Stimulated activated CD4-positive, alpha-beta T cell treated with anti-CD3 and anti-CD28 coated beads, TNF-alpha, amount 100 ng/mL, for 24 hours (primary cell): Measurements from ENCODE around the gene TNNI2.

ENCODE experiments used
- DNase-seq, 3 experiments: peaks; one replicate each; pipeline ENCODE4 v3.0.0-alpha.2; 2020; ENCODE audit warnings: low read depth in 3 of 3

The TNNI2 gene

GRCh38 chr11:1834779-1835670 lies 3.8 kb upstream of the TNNI2 start, which contains the start of gene SYT8:
Gene SYT8 (plus strand): TSS chr11:1834990. CDS start chr11:1835106, 116 bp downstream.
- no peak for DNase-seq

GRCh38 chr11:1835671-1836010 lies 3.1 kb upstream of the TNNI2 start:
- no peak for DNase-seq

GRCh38 chr11:1836011-1836945 lies 2.5 kb upstream of the TNNI2 start:
- DNase-seq, result no peak

- DNase-seq, result peak; percentile 58 to 73 (median 59)
Observed at GRCh38 chr11:1837171-1838076, 1.4 kb upstream of the TNNI2 start.

- DNase-seq, result no peak
Observed at GRCh38 chr11:1838077-1838425, 730 bp upstream of the TNNI2 start.

- DNase-seq, result no peak
Observed at GRCh38 chr11:1839204-1839923, 583 bp downstream of the TNNI2 start.

- no peak for DNase-seq
Observed at GRCh38 chr11:1839924-1840779, 1.4 kb downstream of the TNNI2 start.

- no peak for DNase-seq
Observed at GRCh38 chr11:1840780-1841480, 2.1 kb downstream of the TNNI2 start.

GRCh38 chr11:1841511-1842148 lies 2.8 kb downstream of the TNNI2 start:
- DNase-seq, result no peak

GRCh38 chr11:1842149-1843097 lies 3.6 kb downstream of the TNNI2 start:
- DNase-seq, result no peak

- DNase-seq, result no peak
Observed at GRCh38 chr11:1843098-1843473, 4.3 kb downstream of the TNNI2 start.

GRCh38 chr11:1843796-1844195 lies 5.0 kb downstream of the TNNI2 start:
- no peak for DNase-seq

- DNase-seq, result peak in 1 of 3 experiments; percentile 45
Observed at GRCh38 chr11:1844221-1845094, 5.7 kb downstream of the TNNI2 start.

GRCh38 chr11:1845095-1845429 lies 6.3 kb downstream of the TNNI2 start:
- DNase-seq, result no peak

- no peak for DNase-seq
Observed at GRCh38 chr11:1845561-1846452, 7.0 kb downstream of the TNNI2 start.

GRCh38 chr11:1846453-1846932 lies 7.7 kb downstream of the TNNI2 start:
- no peak for DNase-seq
